Uterus (tissue), 2 donors: ENCODE results near the gene GPHN.

ENCODE experiments used
- CTCF ChIP-seq, 4 experiments: fragments of 200-600 bp in 2 of 4; fragments of 450-650 bp in 2 of 4; sonication (generic) in 2 of 4; IDR thresholded peaks; one replicate each; pipeline ENCODE4 v1.5.1; 2016 to 2019; ENCODE audit warnings: antibody characterized with exemption in 4 of 4, mild to moderate bottlenecking in 2 of 4, moderate library complexity in 1 of 4
- POLR2A ChIP-seq, 2 donors: fragments of 450-650 bp; IDR thresholded peaks; one replicate each; pipeline ENCODE4 v1.6.1; 2016; ENCODE audit warnings: antibody characterized with exemption in 2 of 2, mild to moderate bottlenecking in 1 of 2, moderate library complexity in 1 of 2

- no peak for TF ChIP-seq CTCF (IDR thresholded peaks at IDR 0.05)
- no peak for TF ChIP-seq POLR2A (IDR thresholded peaks at IDR 0.05)
Measured at GRCh38 chr14:66595394-66595793, 87.4 kb downstream of the GPHN start.
